Suppressor macrophage (primary cell): Measurements from ENCODE around the gene HRC.
A peak's percentile ranks its signal among the peaks of the same experiment; 100 is the strongest.
"Not testable (repeated sequence)": the region's sequence is repeated elsewhere in the genome, so short reads cannot be mapped to it uniquely, and the experiment has no call there.

Experiments
- DNase-seq, 4 experiments: peaks; one replicate each; pipeline ENCODE4 v3.0.0-alpha.2; 2020 to 2022

Gene HRC

DNA sequence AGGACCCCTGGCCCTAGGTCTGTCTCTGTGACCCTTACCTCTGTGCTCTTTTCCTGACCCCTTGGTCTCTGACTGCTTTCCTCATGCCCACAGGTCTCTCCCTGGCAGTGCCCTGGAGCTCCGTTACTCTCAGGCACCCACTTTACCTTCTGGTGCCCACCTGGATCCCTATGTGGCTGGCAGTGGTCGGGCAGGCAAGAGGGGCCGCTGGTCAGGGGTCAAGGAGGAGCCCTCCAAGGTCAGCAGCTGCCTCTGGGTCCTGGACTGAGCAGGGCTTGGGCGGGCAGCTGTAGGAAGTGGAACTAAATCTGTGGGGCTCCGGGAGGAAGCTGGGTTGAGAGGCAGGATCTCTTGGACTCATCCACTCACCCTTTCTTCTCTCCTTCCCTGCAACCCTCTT is 19.5 kb downstream of the HRC start:
- DNase-seq, result no peak

DNA sequence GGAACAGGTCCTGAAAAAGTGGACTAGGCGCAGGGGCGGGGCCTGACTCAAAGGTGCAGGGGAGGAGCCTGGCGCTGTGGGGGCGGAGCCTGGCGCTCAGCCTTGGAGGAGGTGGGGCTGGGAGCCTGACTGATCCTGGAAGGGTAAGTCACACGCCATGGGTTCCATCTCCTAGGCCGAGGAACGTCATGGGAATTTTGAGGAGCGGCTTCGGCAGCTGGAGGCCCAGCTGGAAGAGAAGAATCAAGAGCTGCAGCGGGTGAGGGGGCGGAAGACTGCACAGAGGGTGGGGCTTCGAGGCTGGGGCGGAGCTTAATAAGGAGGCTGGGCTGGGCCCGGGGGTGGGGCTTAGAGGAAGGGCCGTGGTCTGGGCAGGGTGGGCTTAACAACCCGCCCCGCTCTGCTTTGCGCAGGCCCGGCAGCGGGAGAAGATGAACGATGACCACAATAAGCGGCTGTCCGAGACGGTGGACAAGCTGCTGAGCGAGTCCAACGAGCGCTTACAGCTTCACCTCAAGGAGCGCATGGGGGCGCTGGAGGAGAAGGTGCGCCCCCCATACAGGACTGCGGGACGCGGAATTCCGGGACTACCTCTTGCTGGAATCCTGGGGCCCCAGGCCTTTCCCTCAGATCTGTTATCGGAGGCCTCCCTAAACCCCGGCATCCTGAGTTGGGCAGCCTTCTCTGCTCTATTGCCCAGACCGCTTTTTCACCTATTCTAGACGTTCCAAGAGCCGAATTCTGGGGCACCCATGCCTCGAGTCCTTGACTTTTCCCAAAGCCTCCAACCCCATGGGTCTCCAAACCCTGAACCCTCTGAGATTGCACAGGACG is 21.4 kb downstream of the HRC start:
- peak in 3 of 4 experiments; percentile 21 to 58 (median 33) for DNase-seq

DNA sequence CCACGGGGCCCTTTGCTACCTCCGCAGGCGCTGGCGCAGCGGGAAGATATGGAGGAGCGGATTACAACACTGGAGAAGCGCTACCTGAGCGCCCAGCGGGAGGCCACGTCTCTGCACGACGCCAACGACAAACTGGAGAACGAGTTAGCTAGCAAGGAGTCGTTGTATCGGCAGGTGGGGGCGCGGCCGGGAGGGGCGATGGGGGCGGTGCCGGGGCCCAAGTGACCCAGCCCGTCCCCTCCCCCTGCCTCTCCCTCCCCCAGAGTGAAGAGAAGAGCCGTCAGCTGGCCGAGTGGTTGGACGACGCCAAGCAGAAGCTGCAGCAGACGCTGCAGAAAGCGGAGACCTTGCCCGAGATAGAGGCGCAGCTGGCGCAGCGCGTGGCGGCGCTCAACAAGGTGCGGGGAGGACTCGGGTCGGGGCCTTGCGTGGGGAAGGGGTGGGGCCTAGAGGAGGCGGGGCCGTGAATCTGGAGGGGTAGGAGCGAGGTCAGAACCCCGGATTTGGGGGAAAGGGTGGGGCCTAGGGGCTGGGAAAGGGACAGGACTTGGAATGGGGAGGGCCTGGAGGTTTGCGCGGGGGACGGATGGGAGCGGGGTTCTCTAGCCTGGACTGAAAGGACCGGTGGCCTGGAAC is 22.1 kb downstream of the HRC start:
- DNase-seq, result no peak

DNA sequence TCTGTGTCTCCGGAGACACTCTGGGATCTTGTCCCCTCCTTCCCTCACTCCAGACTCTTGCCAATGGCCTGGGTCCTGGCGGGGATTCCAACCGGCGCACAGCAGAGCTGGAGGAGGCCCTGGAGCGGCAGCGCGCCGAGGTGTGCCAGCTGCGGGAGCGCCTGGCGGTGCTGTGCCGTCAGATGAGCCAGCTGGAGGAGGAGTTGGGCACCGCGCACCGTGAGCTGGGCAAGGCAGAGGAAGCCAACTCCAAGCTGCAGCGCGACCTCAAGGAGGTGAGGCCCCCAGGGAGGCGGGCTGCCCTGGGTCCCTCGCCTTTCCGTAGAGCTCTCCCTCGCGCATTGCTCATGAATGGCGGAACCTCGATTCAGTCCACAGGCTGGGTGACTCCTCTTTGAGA is 24.9 kb downstream of the HRC start:
- DNase-seq, result no peak

DNA sequence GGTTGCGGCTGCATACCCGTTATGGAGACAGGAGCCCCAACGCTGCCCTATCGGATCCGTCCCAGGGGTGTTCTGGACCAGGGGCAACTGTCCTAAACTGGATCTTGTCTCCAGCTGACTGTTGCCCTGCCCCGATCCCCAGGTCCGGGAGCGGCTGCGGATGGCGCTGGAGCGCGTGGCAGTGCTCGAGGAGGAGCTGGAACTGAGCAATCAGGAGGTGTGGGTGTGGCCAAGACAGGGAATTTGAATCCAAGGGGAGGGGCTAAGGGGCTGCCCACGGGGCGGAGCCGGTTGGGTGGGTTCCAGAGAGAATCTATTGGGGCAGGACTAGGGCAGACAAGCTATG is 26.0 kb downstream of the HRC start:
- no peak for DNase-seq

DNA sequence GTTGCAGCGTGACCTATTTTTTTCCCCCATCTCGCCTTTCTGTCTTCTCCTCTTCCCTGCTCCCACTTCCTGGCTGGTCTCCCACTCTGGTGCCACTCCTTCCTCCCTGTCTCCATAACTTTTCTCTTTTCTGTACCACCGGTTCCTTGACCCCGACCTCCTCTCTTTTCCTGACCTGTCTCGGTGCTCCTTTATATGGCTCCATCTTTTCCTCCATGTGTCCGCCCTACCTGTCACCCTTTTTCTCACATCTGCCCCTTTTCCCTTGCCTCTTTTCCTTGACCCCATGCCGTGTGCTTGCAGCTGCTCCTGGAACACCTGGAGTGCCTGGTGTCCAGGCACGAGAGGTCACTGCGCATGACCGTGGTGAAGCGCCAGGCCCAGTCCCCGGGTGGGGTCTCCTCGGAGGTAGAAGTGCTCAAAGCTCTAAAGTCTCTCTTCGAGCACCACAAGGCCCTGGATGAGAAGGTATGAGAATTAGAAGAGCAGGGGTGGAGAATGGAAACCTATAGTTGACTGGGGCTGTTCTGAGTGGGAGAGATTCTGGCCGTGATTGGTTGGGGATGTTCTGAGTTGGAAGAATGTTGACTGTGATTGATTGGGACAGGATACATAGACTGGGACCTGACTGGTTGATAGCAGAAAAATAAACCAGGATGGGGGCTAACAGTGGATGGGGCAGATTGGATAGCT is 26.5 kb downstream of the HRC start:
- no peak for DNase-seq

DNA sequence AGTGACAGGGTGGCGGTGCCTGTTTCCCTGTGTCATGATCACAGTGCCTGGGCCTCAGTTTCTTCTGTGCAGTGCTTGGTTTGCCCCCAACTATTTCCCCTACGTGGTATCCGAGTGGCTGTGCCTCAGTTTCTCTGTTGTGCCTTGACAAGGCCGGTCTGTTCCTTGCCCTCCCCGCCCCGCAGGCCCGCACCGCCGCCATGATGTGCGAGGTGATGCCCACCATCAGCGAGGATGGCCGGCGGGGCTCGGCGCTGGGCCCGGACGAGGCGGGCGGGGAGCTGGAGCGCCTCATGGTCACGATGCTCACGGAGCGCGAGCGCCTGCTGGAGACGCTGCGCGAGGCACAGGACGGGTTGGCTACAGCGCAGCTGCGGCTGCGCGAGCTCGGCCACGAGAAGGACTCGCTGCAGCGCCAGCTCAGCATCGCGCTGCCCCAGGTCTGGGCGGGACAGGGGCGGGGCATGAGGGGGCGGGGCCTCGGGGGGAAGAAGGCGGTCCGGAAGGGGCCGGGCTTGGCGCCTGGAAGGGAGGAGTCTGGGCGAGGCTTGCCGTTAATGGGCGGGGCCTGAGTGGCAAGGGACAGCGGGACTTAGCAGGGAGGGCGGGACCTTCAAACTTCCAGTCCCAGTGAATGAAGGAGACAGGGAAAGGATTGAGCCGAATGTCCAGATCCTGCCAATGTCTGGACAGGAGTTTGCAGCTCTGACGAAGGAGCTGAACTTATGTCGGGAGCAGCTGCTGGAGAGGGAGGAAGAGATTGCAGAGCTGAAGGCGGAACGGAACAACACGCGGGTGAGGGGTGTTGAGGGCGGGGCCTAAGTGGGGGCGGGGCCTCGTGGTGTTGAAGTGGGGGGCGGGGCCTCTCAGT is 27.3 kb downstream of the HRC start:
- DNase-seq, result peak; percentile 97 to 98 (median 97)

DNA sequence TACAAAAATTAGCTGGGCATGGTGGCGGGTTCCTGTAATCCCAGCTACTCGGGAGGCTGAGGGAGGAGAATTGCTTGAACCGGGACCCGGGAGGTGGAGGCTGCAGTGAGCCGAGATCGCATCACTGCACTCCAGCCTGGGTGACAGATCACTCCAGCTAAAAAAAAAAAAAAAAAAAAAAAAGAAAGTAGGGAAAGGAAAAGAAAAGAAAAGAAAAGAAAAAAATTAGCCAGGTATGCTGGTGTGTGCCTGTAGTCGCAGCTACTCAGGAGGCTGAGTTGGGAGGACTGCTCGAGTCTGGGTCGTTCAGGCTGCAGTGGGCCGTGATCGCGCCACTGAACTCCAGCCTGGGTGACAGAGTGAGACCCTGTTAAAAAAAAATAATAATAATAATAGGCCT is 28.0 kb downstream of the HRC start:
- not testable (repeated sequence) for DNase-seq

DNA sequence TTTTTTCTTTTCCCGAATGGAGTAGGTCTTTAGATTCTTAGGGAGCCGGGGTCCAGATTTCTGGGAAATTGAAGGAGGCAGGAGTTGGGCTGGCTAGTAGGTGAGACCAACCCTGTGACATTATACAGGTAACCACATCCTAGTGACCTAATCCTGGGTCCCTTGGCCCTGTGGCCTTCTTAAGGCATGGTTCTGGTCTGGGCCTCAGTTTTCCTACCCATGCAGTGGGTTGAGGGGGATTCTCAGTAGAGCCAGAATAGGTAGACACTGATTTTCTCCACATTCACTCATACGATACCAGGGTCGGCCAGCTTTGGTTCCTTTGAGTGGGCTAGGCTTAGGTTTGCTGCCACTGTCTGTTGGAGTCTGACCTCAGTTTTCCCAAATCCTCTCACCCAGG is 28.6 kb downstream of the HRC start:
- no peak for DNase-seq

DNA sequence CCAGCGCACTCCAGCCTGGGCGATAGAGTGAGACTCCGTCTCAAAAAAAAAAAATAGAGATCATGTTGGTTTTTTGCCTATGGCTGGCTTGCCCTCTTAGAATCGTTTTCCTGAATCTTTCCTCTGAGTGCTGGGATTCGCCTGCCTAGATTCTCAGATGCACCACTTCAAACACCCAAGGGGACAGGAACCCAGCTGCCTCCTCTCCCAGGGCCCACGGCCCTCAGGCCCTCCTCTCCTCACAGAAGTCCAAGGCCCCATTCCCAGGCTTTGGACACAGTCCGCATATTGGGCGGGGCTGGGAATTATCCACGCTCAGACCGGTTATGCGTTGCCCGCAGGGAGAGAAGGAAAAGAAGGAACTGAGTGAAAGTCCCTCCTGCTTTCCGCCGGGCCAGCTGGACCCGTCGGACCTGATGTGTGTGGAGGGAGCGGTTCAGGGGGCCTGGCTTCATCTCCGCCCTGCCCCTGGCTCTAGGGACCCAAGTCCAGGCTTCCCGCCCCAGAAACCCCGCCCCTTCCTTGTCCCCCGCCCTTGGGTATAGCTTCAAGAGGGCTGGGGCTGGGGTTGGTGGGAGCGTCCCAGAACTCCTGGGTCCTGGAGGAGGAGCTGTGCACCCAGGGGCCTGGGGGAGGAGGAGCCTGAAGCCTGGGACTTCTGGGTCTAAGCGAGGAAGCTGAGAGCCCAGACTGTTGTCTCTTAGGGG is 30.0 kb downstream of the HRC start:
- no peak for DNase-seq

DNA sequence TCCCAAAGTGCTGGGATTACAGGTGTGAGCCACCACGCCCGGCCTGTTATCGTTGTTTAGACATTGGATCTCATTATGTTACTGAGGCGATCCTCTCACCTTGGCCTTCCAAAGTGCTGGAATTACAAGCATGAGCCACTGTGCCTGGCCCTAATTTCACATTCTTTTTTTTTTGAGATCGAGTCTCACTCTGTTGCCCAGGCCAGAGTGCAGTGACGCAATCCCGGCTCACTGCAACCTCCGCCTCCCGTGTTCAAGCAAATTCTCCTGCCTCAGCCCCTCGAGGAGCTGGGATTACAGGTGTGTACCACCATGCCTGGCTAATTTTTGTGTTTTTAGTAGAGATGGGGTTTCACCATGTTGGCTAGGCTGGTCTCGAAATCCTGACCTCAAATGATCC is 31.9 kb downstream of the HRC start:
- not testable (repeated sequence) for DNase-seq

DNA sequence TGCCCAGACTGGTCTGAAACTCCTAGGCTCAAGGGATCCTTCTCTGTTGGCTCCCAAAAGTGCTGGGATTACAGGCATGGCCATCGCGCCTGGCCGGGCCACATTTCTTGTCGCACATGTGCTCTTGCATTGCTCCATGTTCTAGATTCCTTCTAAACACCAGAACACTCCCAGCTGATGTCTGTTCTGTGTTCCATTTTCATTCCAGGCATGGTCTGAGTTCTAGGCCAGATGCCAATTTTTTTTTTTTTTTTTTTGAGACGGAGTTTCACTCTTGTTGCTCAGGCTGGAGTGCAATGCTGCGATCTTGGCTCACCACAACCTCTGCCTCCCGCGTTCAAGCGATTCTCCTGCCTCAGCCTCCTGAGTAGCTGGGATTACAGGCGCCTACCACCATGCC is 33.4 kb downstream of the HRC start:
- not testable (repeated sequence) for DNase-seq

DNA sequence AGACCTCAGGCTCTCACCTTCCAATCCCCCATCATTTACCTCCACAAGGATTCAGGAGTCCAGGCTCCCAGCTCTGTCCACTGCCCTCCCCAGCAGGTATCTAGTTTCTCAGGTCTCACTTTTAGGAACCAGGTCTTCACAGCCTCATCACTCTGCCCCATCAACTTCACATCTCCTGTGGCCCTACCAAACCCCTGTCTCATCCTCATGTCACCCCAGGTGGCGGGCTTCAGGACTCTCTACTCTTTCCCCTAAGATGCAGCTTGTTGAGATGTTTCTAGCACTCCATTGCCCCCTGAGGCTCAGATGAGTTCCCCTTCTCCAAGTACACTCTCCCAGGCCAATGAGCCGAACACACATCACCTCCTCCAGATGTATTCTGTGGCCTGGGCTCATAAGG is 34.3 kb downstream of the HRC start:
- DNase-seq, result no peak

DNA sequence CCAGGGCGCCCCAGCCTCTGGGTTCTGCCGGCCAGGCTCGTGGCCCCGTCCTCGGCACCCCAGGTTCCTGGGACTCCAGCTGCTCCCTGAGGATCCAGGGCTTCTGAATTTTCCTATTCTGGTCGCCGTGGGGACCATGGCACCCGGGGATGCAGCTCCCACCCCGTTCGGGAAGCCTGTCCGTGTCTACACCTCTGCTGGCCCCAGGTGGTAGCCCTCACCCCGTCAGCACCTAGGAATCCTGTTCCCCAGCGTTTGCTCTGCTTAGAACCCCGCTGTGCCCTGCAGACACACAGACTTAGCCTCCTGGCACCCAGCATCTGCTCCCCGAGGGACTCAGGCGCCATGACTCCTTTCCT is 34.9 kb downstream of the HRC start:
- DNase-seq, result no peak

DNA sequence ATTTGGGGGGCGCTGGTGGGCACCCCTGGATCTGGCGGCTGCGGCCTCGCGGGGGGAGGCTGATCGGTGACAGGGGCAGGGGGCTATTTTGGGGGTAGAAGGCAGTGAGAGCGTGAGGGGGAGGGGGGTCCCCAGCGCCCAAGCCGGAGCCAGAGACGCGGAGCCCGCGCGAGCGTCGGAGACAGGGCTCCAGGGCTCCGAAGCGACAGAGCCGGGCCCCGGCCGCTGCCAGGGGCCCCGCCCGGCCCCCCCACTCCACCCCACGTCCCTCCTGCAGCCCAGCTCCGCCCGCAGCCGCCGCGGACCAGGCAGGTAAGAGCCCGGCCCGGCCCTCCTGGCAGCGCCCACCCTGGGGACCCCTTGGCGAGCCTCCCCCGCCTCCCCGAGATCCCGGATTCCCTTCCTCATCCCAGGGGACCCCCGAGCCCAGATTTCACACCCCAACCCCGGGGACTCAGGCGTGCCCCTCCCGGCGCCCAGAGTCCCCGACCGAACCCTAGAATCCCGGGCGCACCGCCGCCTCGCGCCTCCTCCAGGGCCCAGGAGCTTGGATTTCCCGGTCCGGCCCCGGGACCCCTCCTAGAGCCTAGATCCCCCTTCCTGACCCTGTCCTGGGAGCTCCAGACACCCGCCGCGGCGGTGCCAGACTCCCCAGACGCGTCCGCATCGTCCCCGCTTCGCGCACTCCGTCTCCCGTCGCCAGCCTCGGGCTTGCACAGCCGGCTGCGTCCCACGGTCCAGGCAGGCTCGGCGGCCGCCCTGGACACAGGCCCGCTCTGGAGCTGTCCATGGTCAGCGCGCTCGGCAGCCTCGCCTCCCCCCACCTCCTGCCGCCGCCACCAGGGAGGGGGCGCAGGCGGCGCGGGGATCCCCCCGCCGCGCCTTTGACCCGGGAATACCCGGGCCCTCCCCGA is 35.5 kb downstream of the HRC start, which contains the start of gene PPFIA3:
Gene PPFIA3, plus strand, starts transcription at position 134 of the 914 bp plus-strand sequence. CDS start 8,330 bp downstream, outside the sequence.
- DNase-seq, result peak; percentile 53 to 81 (median 70)

DNA sequence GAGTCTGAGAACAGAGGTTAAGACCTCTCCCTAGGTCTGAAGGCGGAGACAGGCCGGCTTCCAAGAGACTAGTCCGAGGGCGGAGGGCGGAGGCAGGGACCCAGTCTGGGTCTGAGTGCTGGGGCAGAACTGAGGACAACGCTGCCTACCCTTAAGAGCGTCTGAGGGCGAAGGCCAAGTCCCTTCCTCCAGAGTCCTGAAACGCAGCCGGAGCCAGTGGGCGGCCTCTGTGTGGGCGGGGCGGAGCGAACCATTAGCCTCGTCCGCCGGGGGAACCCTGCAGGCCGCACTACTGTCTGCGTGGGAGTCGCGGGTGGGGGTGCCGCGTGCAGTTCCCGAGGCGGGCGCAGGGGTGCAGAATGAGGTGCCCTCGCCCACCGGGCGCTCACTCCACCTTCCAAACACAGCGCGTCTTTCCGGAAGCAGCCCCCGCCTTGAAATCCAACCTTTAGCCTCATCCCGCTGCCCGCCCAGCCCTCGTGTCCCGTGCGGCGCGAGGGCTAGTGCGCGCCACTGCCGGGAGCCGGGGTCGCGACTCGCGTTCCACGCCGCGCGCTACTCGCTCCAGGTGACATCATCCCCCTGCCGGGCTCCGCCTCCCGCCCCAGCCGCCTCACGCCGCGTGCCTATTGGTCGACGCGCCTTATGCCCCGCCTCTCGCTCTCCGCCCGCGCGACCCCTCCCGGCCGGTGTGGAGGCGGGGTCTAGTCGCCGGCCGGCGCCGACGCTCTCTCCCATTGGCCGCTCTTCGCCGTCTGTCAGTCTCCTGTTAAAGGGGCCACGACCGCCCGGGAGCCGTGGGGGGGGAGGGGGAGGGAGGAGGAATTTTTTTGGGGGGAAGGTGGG is 36.4 kb downstream of the HRC start, which contains the start of gene C19orf73:
Gene C19orf73, minus strand, starts transcription at position 579 of the 846 bp plus-strand sequence. Its CDS starts 121 bp downstream, at position 458.
- peak; percentile 96 to 99 (median 97) for DNase-seq

DNA sequence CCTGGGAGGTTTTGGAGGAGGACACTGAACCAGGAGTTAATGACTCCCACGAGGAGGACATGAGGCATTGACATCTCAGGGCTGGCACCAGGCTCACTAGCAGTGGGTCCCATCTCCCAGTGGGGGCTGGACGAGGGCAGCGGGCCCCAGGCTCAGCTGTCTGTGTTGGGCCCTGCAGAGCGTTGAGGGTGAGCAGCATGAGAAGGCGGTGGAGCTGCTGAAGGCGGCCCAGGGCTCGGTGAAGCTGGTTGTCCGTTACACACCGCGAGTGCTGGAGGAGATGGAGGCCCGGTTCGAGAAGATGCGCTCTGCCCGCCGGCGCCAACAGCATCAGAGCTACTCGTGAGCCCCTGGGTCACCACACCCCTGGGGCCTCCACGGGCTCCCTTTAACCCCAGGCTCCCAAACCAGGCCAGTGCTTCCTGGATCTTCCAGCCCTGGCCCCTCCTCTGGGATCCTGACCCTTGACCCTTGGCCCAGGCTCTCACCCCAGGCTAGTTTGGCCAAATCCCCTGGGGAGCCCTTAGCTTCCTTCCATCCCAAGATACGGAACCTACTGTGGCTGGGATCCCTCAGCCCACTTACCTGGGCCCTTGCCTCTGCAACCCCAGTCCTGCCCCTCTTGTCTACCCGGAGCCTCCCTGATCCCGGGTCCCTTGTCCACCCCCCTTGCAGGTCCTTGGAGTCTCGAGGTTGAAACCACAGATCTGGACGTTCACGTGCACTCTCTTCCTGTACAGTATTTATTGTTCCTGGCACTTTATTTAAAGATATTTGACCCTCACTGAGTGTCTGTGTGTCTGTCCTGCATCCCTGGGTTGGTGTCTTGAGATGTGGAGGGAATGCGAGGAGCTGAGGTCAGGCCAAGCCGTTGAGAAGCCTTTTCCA is 37.3 kb downstream of the HRC start:
- no peak for DNase-seq

DNA sequence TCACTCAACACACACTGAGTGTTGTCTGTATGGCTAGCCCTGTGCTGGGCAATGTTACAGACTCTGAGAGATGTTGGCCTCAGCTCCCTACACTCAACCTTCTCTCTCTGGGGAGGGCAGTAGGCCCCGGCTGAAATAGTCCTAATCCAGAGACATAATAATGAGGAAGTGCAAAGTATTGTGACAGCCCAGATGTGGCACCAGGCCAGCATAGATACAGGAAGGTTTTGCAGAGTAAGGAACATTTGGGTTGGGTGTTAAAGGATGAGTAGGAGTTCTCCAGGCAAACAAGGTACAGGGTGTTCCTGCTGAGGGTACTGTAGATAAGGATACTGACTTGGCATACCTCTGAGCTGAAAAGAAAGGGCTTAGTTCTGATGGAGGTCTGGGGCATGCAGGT is 38.7 kb downstream of the HRC start:
- peak; percentile 71 to 86 (median 84) for DNase-seq
